Stimulated activated CD4-positive, alpha-beta T cell treated with anti-CD3 and anti-CD28 coated beads, Interleukin-12 subunit alpha, Interleukin-12 subunit beta, amount 100 ng/mL, for 48 hours (primary cell): ENCODE results near the gene ATXN7L1.
"Not testable (repeated sequence)": the region's sequence is repeated elsewhere in the genome, so short reads cannot be mapped to it uniquely, and the experiment has no call there.

ENCODE experiments used
- DNase-seq, 3 donors: peaks; one replicate each; pipeline ENCODE4 v3.0.0-alpha.2; 2020; ENCODE audit warnings: low read depth in 2 of 3, low spot score in 1 of 3

The ATXN7L1 gene

DNA sequence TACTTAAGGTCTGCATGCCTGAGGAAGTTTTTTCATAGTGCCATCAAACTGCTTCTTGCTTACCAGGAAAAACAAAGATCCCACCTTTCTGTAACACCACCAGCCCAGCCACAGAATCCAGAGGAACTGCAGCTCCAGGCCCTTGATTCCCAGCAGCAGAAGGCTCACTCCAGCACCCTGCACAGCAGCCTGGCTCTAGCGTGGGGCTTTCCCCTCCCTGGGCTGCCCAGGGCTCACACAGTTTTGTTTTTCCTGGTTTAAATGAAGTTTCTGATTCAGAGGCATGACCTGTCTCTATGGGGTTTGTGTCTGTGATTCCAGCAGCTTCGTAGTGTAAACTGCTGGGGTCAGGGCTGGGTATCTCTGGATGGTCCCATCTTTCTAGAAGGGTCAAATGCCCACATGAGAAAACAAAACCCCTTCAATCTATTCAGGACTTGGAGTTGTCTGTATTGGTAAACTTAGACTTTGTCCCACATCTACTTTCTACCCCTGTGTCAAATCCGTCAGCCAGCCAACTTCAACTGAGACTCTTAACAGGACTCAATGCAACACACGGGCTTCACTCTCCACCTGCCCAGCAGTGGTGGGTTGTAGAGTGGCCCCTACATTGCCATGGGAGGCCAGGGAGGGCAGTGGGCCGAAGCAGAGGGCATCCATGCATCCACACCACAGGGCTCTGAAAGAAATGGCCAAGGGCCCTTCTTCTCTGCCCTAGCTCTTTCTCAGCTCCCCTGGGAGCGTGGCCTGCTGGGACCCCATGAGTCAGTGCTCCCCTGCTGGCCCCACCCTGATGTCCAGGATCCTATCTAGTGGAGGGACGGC is 73.6 kb downstream of the ATXN7L1 start:
- DNase-seq: no peak

DNA sequence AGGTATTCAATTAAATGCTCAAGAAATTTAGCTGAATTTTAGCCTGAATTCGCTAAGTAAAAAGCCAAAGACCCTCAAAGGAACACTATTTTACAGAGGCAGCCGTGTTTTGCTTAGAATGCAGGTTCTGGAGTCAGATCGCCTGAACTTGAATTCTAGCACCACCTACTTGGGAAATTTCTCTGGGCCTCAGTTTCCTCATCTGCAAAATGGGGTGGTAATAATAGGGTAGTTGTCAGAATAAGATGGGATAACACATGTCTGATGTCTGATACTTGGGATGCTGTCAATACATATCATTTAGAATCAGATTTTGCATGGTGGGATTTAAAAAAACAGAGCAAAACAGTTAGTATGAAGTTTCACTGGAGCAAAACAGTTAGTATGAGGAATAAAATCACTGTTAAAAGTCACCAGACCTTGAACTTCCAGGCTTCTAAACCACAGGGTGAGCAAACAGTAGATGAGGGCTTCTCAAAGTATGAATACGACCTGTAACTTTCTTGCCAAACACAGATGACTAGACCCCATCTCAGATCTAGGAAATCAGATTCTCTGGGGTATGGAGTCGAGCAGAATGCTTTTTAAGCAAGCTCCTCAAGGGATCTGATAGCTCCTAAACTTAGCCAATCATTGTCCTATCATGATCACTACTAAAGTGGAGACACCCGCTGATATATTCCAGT is 75.4 kb downstream of the ATXN7L1 start:
- no peak for DNase-seq

DNA sequence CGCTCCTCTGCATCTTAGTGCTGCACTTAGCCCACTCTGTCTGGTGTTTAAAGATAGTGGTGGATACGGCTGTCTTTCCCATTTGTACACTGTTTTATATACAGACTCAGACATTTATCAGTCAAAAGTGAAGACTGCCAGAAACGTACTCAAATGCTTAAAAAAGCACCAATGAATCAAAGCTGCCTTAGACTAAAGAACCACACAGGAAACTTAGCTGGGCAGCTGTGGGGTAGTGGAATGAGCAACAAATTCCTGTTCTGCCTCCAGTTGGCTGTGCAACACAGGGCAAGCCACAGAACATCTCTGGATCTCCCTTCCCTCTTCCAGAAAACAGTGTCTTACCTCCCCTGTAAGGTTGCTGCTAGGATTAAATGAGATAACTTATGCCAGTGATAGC is 76.0 kb downstream of the ATXN7L1 start:
- peak in 1 of 3 donors; percentile 23 for DNase-seq

DNA sequence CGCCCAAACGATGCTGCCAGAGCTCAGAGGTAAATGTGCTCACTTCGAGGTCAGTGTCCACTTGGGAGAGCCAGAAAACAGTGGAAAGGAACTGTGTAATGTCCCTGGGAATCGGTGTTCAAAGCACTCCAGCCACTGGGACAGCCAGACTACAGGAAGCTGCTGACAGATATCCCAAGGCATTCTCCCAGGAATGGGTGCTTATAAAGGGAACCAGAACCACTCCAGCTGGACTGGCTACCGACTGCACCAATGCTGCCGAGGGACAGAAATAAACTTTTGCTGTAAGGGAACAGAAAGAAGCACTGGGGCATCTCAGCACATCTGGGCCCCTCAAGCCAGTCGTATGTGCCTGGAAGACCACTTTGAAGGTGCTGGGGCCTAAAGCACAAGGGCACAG is 76.7 kb downstream of the ATXN7L1 start:
- DNase-seq: no peak

GRCh38 chr7:105799006-105799405 is 77.4 kb downstream of the ATXN7L1 start:
- no peak for DNase-seq

DNA sequence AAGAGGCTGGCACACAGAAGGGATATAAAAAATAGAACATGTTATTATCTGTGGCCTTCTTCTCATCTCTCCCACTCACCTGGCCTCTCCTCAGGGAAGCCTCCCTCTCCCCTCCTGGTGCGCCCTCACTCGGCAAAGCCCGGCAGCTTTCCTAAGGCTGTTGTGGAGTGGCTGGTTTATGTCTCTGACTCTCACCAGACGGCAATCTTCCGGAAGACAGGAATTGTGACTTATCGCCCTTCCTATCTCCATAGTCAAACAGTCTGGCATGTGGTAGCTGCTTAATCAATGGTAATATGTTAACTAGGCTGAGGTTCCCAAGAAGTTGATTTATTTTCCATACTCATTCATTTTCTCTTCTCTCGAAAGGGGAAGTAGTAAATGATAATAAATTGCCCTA is 78.7 kb downstream of the ATXN7L1 start:
- no peak for DNase-seq

- no peak for DNase-seq
Observed at GRCh38 chr7:105796365-105796764, 80.0 kb downstream of the ATXN7L1 start.

GRCh38 chr7:105794741-105795729 is 81.4 kb downstream of the ATXN7L1 start:
- no peak for DNase-seq

GRCh38 chr7:105792488-105793370 is 83.7 kb downstream of the ATXN7L1 start:
- no peak for DNase-seq

DNA sequence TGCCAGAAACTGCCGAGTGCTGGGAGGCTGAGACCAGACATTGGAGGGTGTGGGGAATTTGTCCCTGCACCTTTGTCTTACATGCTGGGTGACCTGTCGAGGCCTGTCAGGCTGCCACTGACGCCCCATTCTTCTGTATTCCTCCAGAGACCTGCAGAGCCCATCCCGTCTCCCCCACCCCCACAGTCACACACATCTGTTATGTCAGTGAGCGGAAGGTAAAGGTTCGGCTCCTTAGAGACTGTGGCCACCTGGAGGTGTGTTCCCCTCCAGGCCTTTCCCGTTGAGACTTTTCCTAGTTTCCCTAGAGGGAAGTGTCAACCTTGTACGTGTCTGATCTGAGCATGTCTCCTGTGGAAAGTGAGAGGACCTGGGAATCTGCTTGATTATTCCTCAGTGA is 84.5 kb downstream of the ATXN7L1 start:
- DNase-seq: no peak

DNA sequence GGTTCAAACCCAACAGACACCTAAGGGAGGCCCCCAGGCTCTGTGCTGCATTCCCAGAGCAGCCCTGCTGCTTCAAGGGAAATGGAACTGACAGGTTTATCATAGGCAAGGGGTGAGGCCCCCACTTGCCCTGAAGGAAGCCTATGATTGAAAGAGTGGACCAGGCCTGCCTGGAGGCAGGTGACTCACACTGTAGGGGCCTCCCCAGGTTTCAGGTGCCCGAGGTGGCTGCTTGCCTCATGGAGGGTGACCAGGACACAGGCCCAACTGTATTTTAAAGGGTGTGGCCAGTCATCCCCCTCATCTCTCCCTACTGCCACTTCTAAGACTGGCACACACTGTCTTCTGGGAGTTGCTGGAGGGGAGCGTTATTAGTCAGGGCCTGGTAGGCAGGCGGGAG is 85.4 kb downstream of the ATXN7L1 start:
- no peak for DNase-seq

DNA sequence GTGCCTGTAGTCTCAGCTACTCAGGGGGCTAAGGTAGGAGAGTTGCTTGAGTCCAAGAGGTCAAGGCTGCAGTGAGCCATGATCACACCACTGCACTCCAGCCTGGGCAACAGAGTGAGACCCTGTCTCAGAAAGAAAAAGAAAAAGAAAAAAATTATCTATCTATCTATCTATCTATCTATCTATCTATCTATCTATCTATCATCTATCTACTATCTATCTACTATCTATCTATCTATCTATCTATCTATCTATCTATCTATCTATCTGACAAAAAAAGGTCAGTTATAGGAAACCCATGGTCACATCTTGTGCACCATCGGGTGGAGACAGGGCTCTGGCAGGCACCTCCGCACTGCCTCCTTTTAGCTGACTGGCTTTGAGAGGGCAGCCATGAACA is 85.9 kb downstream of the ATXN7L1 start:
- not testable (repeated sequence) for DNase-seq

DNA sequence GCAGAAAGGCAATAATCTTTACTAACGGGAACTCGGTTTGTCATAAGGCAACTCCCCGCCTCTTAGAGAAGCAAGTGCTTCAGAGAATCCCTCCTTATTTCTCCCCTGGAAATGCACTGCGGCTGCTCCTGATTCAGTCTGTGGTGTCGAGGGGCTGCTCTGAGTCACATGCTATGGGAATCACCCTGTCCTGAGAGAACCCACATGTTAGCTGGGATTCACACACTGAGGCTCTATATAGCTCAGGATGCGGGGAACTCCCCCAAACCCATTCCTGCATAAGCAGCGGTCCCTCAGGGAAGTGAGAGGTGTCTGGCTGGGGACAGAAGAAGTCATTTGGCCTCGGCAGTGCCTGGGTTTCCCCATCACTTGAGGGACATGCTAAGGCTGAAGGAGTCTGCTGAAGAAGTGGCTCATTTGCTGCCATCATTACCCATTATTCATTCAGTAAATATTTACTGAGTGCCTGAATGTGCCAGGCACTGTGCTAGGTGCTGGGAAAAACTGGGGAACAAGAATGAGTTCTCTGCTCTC is 87.5 kb downstream of the ATXN7L1 start:
- no peak for DNase-seq

DNA sequence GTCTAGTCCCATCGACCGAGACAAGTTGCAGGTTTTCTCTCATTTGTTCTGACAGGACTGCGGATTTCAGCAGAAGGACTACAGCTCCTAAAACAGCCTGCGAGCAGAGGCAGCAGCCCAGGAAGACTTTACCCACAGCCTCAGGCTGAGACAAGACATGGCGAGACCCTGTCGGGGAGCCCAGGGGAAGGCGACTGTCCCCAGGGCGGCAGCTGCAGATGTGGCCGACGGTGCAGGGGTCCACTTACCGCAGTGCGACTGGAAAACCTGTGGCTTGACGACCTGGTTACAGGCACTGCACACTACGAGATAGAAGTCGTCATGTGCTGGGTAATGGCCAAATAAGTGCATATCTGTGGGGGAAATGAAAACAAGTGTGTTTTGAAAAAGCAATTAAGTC is 88.0 kb downstream of the ATXN7L1 start:
- no peak for DNase-seq

GRCh38 chr7:105787793-105788192 is 88.6 kb downstream of the ATXN7L1 start:
- no peak for DNase-seq

- no peak for DNase-seq
Observed at GRCh38 chr7:105786520-105787470, 89.6 kb downstream of the ATXN7L1 start.

DNA sequence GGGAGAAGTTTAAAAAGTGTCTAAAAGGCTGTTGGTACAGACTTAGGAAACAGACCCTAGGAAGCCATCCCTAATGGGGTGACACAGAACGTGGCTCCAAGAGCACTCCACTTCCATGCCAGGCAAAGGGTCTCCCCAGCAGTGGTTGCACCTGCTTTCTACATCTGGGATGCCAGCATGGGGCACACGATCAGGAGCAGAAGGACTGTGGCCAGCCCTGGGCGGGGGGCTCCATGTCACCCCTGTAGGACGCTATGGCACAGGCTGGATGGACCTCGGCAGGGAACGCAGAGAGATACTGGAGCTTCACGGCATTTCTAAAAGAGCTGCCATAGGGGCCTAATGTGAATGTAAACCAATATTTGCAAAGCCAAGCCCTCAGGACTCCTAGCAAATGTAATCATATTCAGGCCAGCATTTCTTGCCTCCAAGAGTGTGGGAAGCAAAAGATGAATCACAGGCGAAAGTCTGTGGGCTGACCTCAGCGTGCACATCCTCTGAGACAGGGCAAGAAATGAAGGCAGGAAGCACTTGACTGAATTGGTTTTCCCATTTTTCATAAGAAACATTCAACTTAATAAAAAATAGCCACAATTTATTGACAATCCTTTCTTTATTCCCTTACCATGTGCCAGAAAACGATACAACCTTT is 93.9 kb downstream of the ATXN7L1 start:
- peak in 2 of 3 donors; percentile 45 to 53 for DNase-seq
